HepG2 (cell line): ENCODE data around the gene MAJIN. TPM values are rescaled to one million over a fixed set of nuclear protein-coding genes. Genes with fewer than 3 reads are reported as not detected.

Experiments
- BATF2 ChIP-seq: sonication (generic); formaldehyde crosslinking; IDR thresholded peaks from 2 replicates; pipeline ENCODE4 v1.8.0; 2022; ENCODE audit warnings: mild to moderate bottlenecking, missing genetic modification reagents, moderate library complexity
- HIVEP1 ChIP-seq: sonication (generic); formaldehyde crosslinking; IDR thresholded peaks from 2 replicates; pipeline ENCODE4 v1.4.0; 2020; ENCODE audit warnings: mild to moderate bottlenecking, missing genetic modification reagents
- HMGXB3 ChIP-seq: sonication (generic); formaldehyde crosslinking; IDR thresholded peaks from 2 replicates; pipeline ENCODE4 v1.4.0; 2020; ENCODE audit warnings: missing genetic modification reagents, borderline replicate concordance
- KMT2B ChIP-seq: IDR thresholded peaks from 2 replicates; pipeline ENCODE4 v1.6.1; 2016; ENCODE audit warnings: missing genetic modification reagents, missing compliant biosample characterization
- MTF1 ChIP-seq: sonication (generic); formaldehyde crosslinking; IDR thresholded peaks from 2 replicates; pipeline ENCODE4 v1.5.0; 2020; ENCODE audit warnings: missing genetic modification reagents
- MZF1 ChIP-seq: sonication (generic); formaldehyde crosslinking; IDR thresholded peaks from 2 replicates; pipeline ENCODE4 v1.8.1; 2023; ENCODE audit warnings: mild to moderate bottlenecking, missing genetic modification reagents, borderline replicate concordance
- NFE2 ChIP-seq: sonication (generic); formaldehyde crosslinking; IDR thresholded peaks from 2 replicates; pipeline ENCODE4 v1.4.0; 2020; ENCODE audit warnings: missing genetic modification reagents
- NR2F2 ChIP-seq: IDR thresholded peaks from 2 replicates; pipeline ENCODE4 v1.6.1; 2012; ENCODE audit warnings: low read depth, inconsistent platforms, borderline replicate concordance
- POLR2A ChIP-seq, 2 experiments: IDR thresholded peaks; 2 replicates each; pipeline ENCODE4 v1.6.1; 2011; ENCODE audit warnings: low read depth in 2 of 2, low read length in 2 of 2, mild to moderate bottlenecking in 1 of 2, moderate library complexity in 1 of 2; ENCODE audit not compliant: insufficient read depth in 1 of 2
- POLR2AphosphoS2 ChIP-seq: IDR thresholded peaks from 2 replicates; pipeline ENCODE4 v1.6.1; 2011; ENCODE audit warnings: low read depth, low read length, improper control_type of control experiment
- RELA ChIP-seq: sonication (generic); formaldehyde crosslinking; IDR thresholded peaks from 2 replicates; pipeline ENCODE4 v1.4.0; 2020; ENCODE audit warnings: missing genetic modification reagents
- TEAD3 ChIP-seq: optimal IDR thresholded peaks from 2 replicates; pipeline ENCODE3; 2016; ENCODE audit warnings: borderline replicate concordance
- YEATS4 ChIP-seq: sonication (generic); formaldehyde crosslinking; IDR thresholded peaks from 2 replicates; pipeline ENCODE4 v1.4.0; 2020; ENCODE audit warnings: missing genetic modification reagents, borderline replicate concordance
- ZBTB42 ChIP-seq: sonication (generic); formaldehyde crosslinking; IDR thresholded peaks from 2 replicates; pipeline ENCODE4 v1.5.0; 2020; ENCODE audit warnings: mild to moderate bottlenecking, missing genetic modification reagents
- ZNF143 ChIP-seq: sonication (generic); formaldehyde crosslinking; IDR thresholded peaks from 2 replicates; pipeline ENCODE4 v1.4.0; 2020; ENCODE audit warnings: missing genetic modification reagents
- ZNF17 ChIP-seq: sonication (generic); formaldehyde crosslinking; IDR thresholded peaks from 2 replicates; pipeline ENCODE4 v1.5.0; 2020; ENCODE audit warnings: mild to moderate bottlenecking, missing genetic modification reagents
- ZNF20 ChIP-seq: sonication (generic); formaldehyde crosslinking; IDR thresholded peaks from 2 replicates; pipeline ENCODE4 v1.4.0; 2020; ENCODE audit warnings: mild to moderate bottlenecking, moderate library complexity, missing genetic modification reagents
- ZNF274 ChIP-seq: sonication (generic); formaldehyde crosslinking; IDR thresholded peaks from 2 replicates; pipeline ENCODE4 v1.5.1; 2020; ENCODE audit warnings: mild to moderate bottlenecking, missing genetic modification reagents
- ZNF414 ChIP-seq: sonication (generic); formaldehyde crosslinking; IDR thresholded peaks from 2 replicates; pipeline ENCODE4 v1.5.0; 2020; ENCODE audit warnings: missing genetic modification reagents
- ZNF44 ChIP-seq: sonication (generic); formaldehyde crosslinking; IDR thresholded peaks from 2 replicates; pipeline ENCODE4 v1.5.1; 2020; ENCODE audit warnings: mild to moderate bottlenecking, missing genetic modification reagents
- ZNF710 ChIP-seq: sonication (generic); formaldehyde crosslinking; IDR thresholded peaks from 2 replicates; pipeline ENCODE4 v1.5.0; 2020; ENCODE audit warnings: mild to moderate bottlenecking, missing genetic modification reagents, borderline replicate concordance
- ZSCAN25 ChIP-seq: sonication (generic); formaldehyde crosslinking; IDR thresholded peaks from 2 replicates; pipeline ENCODE4 v1.8.0; 2022; ENCODE audit warnings: mild to moderate bottlenecking, missing genetic modification reagents
- polyA plus RNA-seq, 8 experiments: library from polyadenylated mRNA; depleted of rRNA in 3 of 8; stranded (reverse) in 7 of 8; unstranded in 1 of 8; fragments of >200 nt; fragmentation: Illumina TruSeq in 4 of 8; extraction: Trizol in 4 of 8; gene quantifications; 2 replicates each; pipeline versions ENCODE4 v1.2.1 to v1.2.3, GENCODE V29; 2011 to 2016; ENCODE audit warnings: low read depth in 4 of 8, missing spikeins in 1 of 8, mixed read lengths in 1 of 8; ENCODE audit not compliant: insufficient read depth in 1 of 8
- total RNA-seq, 5 experiments: library from RNA; depleted of rRNA; stranded (reverse); fragments of >200 nt; fragmentation: Illumina TruSeq; extraction: Trizol; gene quantifications; 2 replicates each; pipeline ENCODE4 v1.2.3, GENCODE V29; 2016; ENCODE audit warnings: low read depth in 1 of 5

MAJIN gene
- total and polyA plus RNA-seq, 2 of the 13 experiments (the other 11 are each of a cell fraction or from before 2014, with no cell fraction given): not detected

GRCh38 chr11:64916775-64917662 is 54.9 kb downstream of the MAJIN start, which contains the start of gene ATG2A (continued):
- peak; percentile 55; the same call in 1 of the 2 replicates for TF ChIP-seq ZNF414 (CRISPR knock-in tag)
- TF ChIP-seq BATF2 (CRISPR knock-in tag): 0 out of 2 replicates have a peak, but pooled peaks have one; percentile 43
- no peak for TF ChIP-seq YEATS4 (CRISPR knock-in tag)
- TF ChIP-seq ZNF20 (CRISPR knock-in tag): no peak
- TF ChIP-seq ZNF44 (CRISPR knock-in tag): peak; percentile 51; the same call in 1 of the 2 replicates
- TF ChIP-seq HMGXB3 (CRISPR knock-in tag): no peak
- peak; percentile 89; the same call in 1 of the 2 replicates for TF ChIP-seq MZF1 (CRISPR knock-in tag)
- no peak for TF ChIP-seq ZNF17 (CRISPR knock-in tag)
- TF ChIP-seq NFE2 (CRISPR knock-in tag): no peak
- TF ChIP-seq POLR2AphosphoS2: no peak
- no peak for TF ChIP-seq RELA (CRISPR knock-in tag)
- peak; percentile 52 for TF ChIP-seq TEAD3 (CRISPR knock-in tag)
- 0 out of 2 replicates have a peak, but pooled peaks have one; percentile 17 for TF ChIP-seq ZNF710 (CRISPR knock-in tag)
- peak; percentile 44; the same call in 1 of the 2 replicates for TF ChIP-seq ZNF143 (CRISPR knock-in tag)
- TF ChIP-seq ZSCAN25: peak; percentile 72
- TF ChIP-seq HIVEP1 (CRISPR knock-in tag): peak; percentile 39; the same call in 1 of the 2 replicates
- 0 out of 2 replicates have a peak, but pooled peaks have one; percentile 56 for TF ChIP-seq NR2F2
- 0 out of 2 replicates have a peak, but pooled peaks have one; percentile 8 for TF ChIP-seq KMT2B (CRISPR knock-in tag)
- TF ChIP-seq MTF1 (CRISPR knock-in tag): no peak
- peak; percentile 79; the same call in 1 of the 2 replicates for TF ChIP-seq ZNF274 (CRISPR knock-in tag)
- TF ChIP-seq ZBTB42 (CRISPR knock-in tag): peak; percentile 75; the same call in 1 of the 2 replicates
- peak; percentile 73 to 93 for TF ChIP-seq POLR2A (IDR thresholded peaks at IDR 0.05; ENCODE audit: insufficient read depth in 1 of 2, low read depth in 2 of 2, low read length in 2 of 2)
